Thoracic aorta (tissue), 2 donors: ENCODE data around the gene MAGED2. TPM values are rescaled to one million over a fixed set of nuclear protein-coding genes. Genes with fewer than 3 reads are reported as not detected.
"Not testable (repeated sequence)": the region's sequence is repeated elsewhere in the genome, so short reads cannot be mapped to it uniquely, and the experiment has no call there.

ENCODE experiments used
- ATAC-seq: fragments of 150-250 bp; one replicate; pipeline ENCODE4 v1.8.0; 2017; ENCODE audit warnings: low read depth; ENCODE audit not compliant: insufficient number of reproducible peaks, low FRiP score
- DNase-seq: peaks from one replicate; pipeline ENCODE4 v3.0.0-alpha.2; 2020; ENCODE audit warnings: low spot score
- H3K27ac ChIP-seq, 2 donors: fragments of 200-600 bp; sonication (generic); 1 replicate in 1 of 2; 2 replicates in 1 of 2; pipeline ENCODE4 v1.5.1; 2016; ENCODE audit warnings: mild to moderate bottlenecking in 2 of 2, moderate library complexity in 2 of 2
- H3K27me3 ChIP-seq: fragments of 200-600 bp; sonication (generic); replicated peaks from 2 replicates; pipeline ENCODE4 v1.6.0; 2016; ENCODE audit warnings: mild to moderate bottlenecking; ENCODE audit not compliant: insufficient read depth
- H3K36me3 ChIP-seq: fragments of 200-600 bp; sonication (generic); one replicate; pipeline ENCODE4 v1.5.1; 2016
- H3K4me1 ChIP-seq, 2 donors: fragments of 200-600 bp; sonication (generic); 1 replicate in 1 of 2; 2 replicates in 1 of 2; pipeline versions ENCODE4 v1.5.1 to v1.6.0; 2016; ENCODE audit warnings: low read depth in 2 of 2, mild to moderate bottlenecking in 1 of 2; ENCODE audit not compliant: control insufficient read depth in 1 of 2
- H3K4me3 ChIP-seq: fragments of 200-600 bp; sonication (generic); 2 replicates; pipeline ENCODE4 v1.5.1; 2016; ENCODE audit warnings: mild to moderate bottlenecking
- H3K9me3 ChIP-seq: fragments of 200-600 bp; sonication (generic); 2 replicates; pipeline ENCODE4 v1.5.1; 2016
- total RNA-seq, 2 donors: library from RNA; depleted of rRNA; stranded (reverse); fragments of >200 nt; gene quantifications; one replicate each; pipeline versions ENCODE4 v1.1.0 to v1.2.3, GENCODE V29; 2016
- TF ChIP-seq, protein P1 (sequence below): fragments of 200-600 bp; sonication (generic); IDR thresholded peaks from one replicate; pipeline ENCODE4 v1.5.1; 2019; ENCODE audit warnings: antibody characterized with exemption

The MAGED2 gene
- 100 to 1,000 TPM; 149 to 184 TPM for total RNA-seq

GRCh38 chrX:54807524-54808108 lies at the start of gene MAGED2:
Gene MAGED2, plus strand, starts transcription at chrX:54807745. Its CDS starts 1,587 bp downstream, at chrX:54809332.
- DNase-seq = no peak
- peak; percentile 27 for ATAC-seq

DNA sequence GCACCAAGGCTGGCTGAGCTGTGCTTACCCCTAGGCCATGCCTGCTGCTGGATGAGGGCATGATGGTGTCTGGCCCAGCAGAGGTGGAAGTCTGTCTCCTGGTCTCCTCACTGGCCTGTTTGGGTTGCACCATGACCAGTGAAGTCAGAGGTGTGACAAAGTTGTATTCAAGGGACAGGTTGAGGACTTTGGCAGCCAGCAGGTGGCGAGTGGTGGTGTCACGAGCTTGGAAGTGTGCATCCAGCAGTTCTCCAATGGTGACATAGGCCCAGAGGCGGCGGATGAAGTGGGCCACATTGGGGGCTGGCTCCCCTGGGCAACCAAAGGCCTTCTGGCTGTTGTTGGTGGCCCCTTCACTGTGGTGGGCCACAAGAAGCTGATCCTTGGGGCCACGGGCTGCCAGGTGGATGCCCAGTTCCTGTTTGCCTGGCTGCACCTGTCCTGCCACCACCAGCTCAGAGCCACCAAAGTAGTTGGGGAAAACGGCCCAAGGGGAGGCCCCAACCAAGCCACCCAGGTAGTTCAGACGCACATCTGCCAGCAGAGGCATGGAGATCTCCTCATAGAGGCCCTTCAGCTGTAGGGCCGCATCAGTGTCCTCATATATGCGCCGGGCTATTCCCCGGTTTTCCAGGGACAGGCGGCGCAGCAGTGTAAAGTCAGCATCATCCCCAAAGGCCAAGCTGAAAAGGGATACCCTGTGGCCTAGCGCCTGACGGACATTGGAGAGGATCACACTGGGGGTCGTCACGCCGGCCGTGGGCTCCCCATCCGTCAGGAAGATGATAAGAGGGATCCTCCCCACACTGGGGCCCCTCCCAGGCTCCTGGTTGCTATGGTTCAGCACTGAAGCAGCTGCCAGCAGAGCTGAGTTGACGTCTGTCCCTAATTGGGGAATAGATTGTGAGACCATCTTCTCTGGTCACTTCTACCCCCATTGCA lies 49.2 kb upstream of the MAGED2 start:
- TF ChIP-seq, protein P1, sequence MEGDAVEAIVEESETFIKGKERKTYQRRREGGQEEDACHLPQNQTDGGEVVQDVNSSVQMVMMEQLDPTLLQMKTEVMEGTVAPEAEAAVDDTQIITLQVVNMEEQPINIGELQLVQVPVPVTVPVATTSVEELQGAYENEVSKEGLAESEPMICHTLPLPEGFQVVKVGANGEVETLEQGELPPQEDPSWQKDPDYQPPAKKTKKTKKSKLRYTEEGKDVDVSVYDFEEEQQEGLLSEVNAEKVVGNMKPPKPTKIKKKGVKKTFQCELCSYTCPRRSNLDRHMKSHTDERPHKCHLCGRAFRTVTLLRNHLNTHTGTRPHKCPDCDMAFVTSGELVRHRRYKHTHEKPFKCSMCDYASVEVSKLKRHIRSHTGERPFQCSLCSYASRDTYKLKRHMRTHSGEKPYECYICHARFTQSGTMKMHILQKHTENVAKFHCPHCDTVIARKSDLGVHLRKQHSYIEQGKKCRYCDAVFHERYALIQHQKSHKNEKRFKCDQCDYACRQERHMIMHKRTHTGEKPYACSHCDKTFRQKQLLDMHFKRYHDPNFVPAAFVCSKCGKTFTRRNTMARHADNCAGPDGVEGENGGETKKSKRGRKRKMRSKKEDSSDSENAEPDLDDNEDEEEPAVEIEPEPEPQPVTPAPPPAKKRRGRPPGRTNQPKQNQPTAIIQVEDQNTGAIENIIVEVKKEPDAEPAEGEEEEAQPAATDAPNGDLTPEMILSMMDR = no peak
- no peak overlapping the region for H3K4me3 ChIP-seq
- H3K36me3 ChIP-seq = no peaks in the 10 kb centered on the region
- DNase-seq = no peak
- no peaks in the 10 kb centered on the region for H3K9me3 ChIP-seq
- no peaks in the 10 kb centered on the region for H3K27me3 ChIP-seq
- H3K4me1 ChIP-seq = no peaks in the 10 kb centered on the region
- H3K27ac ChIP-seq = no peak overlapping the region
- ATAC-seq = no peak

More at GRCh38 chrX:54807524-54808108, at the start of gene MAGED2:
- Histone ChIP-seq H3K27ac (peak within 1 kb of the TSS; percentile 79 to 82), H3K9me3 (no peaks in the 10 kb centered on the region), H3K36me3 (peaks cover 24% of the 10 kb centered on the region), H3K4me3 (peak within 1 kb of the TSS; percentile 87), H3K4me1 (peaks cover 4 to 23% of the 10 kb centered on the region in 2 donors), H3K27me3 (no peaks in the 10 kb centered on the region)
- TF ChIP-seq, protein P1 = no peak

- not testable (repeated sequence) for H3K36me3 ChIP-seq, DNase-seq, H3K4me3 ChIP-seq, ATAC-seq, H3K4me1 ChIP-seq, H3K27me3 ChIP-seq, H3K9me3 ChIP-seq
- H3K27ac ChIP-seq = peak overlapping the region in 1 of 2 donors; percentile 61
Observed at GRCh38 chrX:54774391-54775094, 33.0 kb upstream of the MAGED2 start.

DNA sequence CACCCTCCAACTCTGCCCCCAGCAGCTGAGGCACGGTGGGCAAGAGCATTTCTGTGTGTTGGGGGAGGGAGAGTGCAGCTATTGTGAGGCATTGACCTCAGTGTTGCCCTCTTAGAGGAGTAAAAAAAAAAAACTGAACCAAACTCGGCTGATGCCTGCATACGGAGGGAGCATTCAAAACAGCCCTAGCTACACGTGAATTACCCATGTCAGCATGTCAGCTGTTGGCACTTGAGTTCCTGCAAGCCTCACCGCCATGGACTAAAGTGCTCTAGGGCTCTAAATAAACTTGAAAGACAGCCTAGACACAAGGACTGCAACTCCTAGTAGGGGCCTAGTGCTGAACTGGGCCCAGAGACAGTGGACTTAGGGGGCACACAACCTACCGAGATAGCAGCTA lies 31.5 kb upstream of the MAGED2 start:
- Histone ChIP-seq H3K4me3 (no peak overlapping the region), H3K27me3 (no peaks in the 10 kb centered on the region), H3K4me1 (peaks cover 0 to 6% of the 10 kb centered on the region in 2 donors), H3K9me3 (no peaks in the 10 kb centered on the region), H3K27ac (no peak overlapping the region), H3K36me3 (no peaks in the 10 kb centered on the region)
- ATAC-seq (no peak), DNase-seq (no peak)
- TF ChIP-seq, protein P1 = no peak

- Histone ChIP-seq H3K4me3 (no peak overlapping the region), H3K9me3 (no peaks in the 10 kb centered on the region), H3K36me3 (no peaks in the 10 kb centered on the region), H3K27ac (no peak overlapping the region), H3K4me1 (peaks cover 0 to 6% of the 10 kb centered on the region in 2 donors), H3K27me3 (no peaks in the 10 kb centered on the region)
- TF ChIP-seq, protein P1 = no peak
- ATAC-seq (no peak), DNase-seq (no peak)
Observed at GRCh38 chrX:54776987-54777672, 30.4 kb upstream of the MAGED2 start.
